Measurements from ENCODE around the gene ENOX1.
"Not testable (repeated sequence)": the region's sequence is repeated elsewhere in the genome, so short reads cannot be mapped to it uniquely, and the experiment has no call there.

The ENOX1 gene

DNA sequence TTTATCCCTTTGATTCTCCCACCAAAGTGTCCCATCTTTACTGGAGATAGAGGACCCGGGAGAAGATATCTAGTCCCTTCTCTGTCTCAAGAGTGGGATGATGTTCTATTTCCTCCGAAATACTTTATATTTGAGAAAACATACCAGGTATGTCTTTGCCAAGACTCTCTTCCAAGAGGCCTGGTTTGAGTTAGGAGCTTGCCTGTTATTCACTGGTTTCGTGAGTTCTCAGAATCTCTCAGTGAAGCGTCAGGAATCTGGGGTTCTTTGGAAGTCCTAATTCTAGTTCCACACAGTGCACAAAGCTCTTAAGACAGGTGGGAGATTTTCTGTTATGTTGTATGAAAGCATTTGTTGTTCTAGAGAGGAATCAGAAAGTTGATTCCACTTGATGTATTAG is 581.4 kb downstream of the ENOX1 start:
- no peak for DNase-seq (ENCODE audit: low read depth in 2 of 2)

DNA sequence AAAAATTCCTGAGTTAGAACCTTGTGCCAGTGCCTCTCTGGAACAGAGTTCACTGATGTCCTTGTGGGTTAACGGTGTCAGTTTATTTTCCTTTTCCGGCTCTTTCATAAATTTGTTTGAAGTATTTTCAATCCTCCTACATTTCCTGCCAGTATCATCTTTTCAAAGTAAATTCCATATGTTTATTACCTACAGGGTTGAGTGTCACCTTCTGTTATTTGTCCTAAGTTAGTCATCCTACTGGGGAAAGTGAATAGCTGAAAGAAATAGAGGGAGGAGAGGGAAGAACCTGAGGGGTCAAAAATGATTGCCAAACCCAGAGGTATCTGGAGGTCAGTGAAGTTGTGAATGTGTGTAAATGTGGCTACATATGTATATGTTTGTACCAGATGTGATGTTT is 582.2 kb downstream of the ENOX1 start:
- DNase-seq (ENCODE audit: low read depth in 2 of 2): no peak

DNA sequence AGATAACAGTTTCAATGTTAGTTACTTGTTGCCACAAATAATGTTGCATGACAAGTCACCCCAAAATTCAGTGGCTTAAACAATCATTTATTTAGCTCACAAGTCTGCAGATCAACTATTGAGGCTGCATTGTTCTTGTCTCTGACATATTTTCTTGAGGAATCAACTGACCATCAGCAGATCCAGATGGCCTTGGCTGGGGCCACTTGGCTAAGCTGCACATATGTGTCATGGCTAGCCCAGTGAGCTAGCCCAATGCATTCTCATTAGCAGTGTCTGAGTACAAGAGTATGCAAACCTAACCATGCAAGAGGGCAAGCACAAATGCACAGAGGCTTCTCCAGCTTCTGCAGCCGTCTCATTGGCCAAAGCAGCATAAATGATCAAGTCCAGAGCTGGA is 583.0 kb downstream of the ENOX1 start:
- no peak for DNase-seq (ENCODE audit: low read depth in 2 of 2)

DNA sequence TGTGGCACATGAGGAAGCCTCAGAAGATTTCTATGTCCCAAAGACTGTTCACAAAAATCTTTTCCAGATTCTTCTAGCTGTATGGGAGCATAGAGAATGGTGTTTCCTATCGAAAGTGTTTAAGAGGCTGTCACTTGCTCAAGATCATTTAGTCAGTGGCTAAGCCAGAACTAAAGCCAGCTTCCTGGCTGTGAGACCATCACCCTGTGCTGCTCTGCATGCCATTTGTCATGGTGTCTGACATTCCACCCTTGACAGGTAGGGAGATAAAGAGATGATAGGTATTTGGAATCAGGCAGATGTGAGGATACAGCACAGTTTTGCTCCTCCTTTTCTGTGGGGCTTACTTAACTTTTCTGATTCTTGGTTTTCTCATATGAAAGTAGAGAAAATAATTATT is 586.0 kb downstream of the ENOX1 start:
- no peak for DNase-seq (ENCODE audit: low read depth in 2 of 2)

DNA sequence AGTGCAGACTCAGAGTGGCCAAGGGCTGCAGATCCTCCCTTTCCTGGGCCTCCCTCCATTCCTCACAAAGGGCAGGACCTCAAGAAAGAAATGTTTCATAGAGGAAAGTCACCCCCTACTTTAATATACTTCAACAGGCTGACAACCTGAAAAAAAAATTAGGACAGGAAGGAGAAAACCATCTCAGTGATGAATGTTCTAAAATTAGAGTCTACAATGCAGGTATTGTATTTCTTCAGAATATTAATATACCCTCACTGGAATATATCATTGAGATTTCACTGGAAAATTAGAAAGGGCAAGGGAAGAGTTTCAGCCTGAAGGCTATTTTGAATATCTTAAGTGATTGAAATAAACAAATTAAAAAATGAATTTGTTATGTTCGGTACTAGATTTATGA is 586.5 kb downstream of the ENOX1 start:
- no peak for DNase-seq (ENCODE audit: low read depth in 2 of 2)

DNA sequence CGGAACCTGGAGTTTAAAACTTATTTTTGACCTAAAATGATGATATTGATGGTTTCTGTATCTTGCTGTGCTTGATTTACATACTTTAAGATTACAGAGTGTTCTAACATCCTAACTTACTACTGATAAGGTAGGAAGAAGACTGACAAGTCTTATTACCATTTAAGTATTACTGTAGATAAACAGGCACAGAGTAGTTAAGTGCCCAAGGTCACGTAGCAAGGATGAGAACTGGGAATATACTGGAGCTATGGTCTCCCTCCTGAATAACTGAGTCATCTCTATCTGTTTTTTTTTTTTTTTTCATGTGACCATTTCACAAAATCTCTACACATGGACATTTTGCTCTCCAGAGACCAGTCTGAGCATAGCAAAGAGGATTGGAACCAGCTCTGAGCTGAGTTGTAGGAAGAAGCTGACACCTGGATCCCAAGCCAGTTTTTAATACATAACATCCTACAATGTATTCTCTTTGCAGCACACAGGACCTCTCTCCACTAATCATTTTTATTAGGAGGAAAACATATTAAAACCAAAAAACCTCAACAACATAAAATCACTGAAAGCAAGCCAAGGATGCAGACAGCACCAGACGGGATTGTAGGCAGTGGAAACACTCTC is 589.9 kb downstream of the ENOX1 start:
- DNase-seq (ENCODE audit: low read depth in 2 of 2): no peak

DNA sequence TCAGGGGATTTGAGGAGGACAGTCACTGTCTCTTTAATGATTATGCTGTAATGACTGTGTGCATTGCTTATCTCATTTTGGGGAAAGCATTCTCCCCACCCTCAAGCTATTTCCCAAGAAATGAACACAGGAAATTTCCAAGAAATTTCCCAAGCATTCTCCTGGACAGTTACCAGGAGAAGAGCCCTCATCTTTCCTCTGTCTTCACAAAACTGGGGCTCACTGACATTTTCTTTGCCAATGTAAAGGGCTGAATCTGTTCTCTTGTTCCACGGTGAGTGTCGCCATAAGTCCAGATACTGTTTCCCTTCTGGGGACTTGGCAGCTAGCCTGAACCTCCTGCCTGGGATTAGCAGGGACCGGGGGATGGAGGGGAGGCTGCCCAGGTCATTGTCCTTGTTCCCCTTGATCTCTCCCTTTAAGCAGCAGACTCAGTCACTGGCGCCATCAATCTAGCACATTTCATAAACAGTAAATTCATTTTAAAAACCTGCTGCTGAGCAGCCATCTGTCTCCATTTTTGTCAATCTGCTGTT is 590.6 kb downstream of the ENOX1 start:
- no peak for DNase-seq (ENCODE audit: low read depth in 2 of 2)

DNA sequence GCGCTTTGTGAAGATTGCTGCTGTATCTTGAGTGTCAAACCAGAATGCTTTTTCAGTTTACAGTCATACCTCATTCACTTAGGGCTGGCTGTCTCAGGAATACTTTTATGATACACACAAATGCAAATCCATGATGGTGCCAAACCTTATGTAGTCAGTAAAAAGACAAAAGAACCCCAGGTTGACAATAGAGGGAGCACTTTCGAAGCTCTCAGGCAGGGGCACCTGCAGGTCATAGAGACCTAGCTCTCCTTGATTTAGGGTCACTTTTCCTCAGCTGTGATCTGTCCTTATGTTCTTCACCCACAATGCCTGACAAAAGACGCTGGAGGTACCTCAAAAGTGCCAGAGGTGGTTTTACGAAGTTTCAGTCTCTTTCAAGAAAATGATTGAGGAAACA is 591.2 kb downstream of the ENOX1 start:
- no peak for DNase-seq (ENCODE audit: low read depth in 2 of 2)

DNA sequence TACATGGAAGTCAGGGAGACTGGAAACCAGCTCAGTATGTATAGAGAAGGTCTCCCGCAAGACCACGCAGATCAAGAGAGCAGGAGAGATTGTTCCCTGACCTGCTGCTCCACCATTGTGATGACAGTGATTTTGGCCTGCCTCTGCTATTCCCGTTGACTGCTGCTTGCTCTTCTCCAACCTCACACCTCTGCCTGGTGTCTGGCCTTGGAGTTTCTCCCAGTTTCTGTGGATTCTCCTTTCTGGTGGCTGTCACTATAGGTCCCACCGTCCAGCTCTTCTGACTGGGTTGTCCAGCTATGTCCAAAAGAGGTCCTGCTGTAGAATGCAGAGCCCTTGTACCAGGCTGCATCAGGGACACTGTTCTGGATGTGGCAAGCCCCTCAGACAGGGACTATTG is 591.7 kb downstream of the ENOX1 start:
- no peak for DNase-seq (ENCODE audit: low read depth in 2 of 2)

DNA sequence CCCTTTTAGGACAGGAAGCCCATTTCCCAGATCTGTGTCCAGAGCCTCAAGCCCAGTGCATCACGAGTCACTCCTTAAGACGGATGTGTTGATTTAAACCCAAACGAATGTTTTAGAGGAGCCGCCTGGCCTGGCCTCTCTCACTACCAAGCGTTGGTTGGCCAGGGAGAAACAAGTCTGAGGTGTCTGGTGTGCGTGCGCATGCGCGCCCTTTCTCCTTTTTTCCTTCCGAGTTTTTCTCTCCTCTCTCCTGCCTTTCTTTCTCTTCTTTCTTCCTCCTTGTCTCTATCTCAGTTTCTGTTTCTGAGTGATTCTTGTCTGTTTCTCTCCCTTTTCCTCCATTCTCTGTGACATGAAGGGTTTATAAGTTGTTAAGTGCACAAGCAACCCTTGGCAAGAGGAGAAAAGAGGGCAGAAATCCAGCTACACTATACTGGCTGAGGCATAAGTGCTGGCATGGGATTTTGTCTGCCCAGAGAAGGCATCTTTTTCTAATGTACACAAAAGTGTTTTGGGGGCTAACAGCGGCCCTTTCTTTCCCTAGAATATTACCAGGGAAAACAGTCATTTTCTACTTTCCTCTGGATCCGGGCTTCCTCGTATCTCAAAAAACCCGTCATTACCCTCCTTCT is 592.9 kb downstream of the ENOX1 start:
- no peak for DNase-seq (ENCODE audit: low read depth in 2 of 2)

DNA sequence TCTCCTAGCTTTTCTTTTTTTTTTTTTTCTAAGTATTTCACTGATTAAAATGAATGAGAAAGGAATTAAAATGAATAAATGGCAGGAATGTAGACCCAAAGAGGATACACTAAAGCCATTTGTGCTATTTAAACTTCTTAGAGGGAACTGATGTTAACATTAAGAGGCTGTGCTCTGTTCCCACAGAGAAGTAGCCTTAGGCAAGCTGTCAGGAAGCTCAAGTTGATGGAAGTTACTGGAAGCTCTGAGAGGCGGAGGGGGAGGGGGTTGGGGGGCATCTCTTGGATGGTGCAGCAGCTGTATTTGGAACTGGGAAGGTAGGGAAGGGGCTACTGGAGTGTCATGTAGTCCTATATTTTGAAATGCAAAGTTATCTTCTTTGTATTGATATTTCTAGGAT is 595.2 kb downstream of the ENOX1 start:
- DNase-seq (ENCODE audit: low read depth in 2 of 2): no peak

DNA sequence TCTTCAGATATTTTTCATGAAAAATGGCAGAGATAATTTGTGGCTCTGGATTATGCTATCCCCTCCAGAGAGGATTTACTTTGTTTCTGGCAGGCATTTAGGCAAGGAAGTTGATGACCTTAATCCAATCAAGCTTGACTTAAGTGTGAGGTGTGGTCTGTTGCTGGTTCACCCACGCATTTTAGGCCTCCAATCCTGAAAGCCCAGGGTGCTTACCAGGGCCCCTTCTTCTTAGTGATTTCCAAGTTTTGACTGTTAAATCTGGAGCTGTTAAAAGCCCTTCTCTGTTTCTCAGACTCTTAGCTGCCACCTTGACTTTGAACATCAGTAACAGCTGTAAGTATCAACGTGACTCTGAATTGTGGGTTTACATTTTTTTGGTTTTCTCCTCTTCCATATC is 601.5 kb downstream of the ENOX1 start:
- no peak for DNase-seq (ENCODE audit: low read depth in 2 of 2)

DNA sequence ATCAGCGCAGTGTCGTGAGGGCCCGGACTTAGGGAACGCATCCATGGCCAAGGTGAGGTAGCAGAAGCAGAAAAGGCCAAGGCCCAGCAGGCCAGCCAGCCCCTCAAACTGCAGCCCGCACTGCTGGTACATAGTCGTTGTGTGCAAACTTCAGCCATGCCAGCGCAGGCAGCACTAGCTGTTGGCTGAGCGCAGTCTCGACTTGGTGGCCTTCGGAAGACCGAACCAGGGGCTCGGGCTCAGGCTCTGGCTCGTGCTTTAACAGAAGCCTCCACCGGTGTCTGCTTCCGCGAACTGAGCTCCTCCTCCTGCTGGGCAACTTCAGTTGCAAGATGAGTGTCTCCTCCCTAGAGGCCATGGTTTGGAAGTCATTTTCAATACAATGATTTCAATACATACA is 605.9 kb downstream of the ENOX1 start:
- no peak for DNase-seq (ENCODE audit: low read depth in 2 of 2)

DNA sequence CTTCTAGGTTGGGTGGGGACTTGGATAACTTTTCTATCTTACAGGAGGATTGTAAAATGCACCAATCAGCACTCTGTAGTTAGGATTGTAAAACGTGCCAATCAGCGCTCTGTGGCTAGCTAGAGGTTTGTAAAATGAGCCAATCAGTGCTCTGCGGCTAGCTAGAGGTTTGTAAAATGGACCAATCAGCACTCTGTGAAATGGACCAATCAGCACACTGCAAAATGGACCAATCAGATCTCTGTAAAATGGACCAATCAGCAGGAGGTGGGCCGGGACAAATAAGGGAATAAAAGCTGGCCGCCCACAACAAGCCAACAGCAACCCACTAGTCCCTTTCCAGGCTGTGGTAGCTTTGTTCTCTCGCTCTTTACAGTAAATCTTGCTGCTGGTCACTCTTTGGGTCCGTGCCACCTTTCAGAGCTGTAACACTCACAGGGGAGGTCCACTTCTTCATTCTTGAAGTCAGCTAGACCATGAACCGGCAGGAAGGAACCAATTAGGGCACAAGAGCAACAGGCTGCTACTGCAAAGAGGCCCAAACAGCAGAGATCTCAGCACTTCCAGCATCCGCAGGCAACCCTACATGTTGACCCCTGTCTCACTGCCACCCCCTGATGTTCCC is 606.6 kb downstream of the ENOX1 start:
- DNase-seq (ENCODE audit: low read depth in 2 of 2): no peak

DNA sequence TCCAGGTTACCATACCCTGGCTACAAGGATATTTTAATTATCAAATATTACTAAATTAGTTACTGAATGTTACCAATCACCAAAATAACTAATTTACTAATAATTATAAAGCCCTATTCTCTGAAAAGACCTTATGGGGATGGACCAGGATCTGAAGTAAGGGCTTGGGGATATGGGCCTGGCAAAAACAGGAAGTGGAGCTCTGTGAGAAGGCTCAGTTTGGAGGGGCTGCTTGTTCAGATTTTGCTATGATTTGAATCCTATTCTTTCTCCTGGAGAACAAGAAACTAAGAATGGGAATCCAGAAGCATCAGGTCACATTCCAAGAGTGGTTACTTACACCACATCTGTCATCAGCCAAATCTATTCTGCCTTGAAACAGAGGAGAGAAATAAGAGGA is 615.3 kb downstream of the ENOX1 start:
- DNase-seq (ENCODE audit: low read depth in 2 of 2): no peak

DNA sequence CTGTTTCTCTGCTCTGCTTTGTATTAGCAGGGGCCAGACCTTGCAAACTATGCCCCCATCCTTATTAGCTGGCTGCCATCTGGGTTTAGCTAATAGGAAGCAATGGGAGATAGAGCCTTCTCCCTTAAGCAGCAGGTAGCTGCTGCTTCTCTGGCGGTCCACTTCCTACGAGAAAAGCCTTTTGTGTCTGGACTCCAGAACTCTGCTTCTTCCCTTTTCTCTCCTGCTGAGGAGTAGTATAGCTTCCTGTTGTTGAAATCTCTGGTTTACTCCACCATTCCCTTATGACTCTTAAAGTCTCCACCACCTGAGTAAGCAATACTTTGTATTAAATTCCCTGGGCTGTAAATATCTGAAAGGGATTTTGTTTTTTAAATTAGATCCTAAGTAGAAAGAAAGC is 616.3 kb downstream of the ENOX1 start:
- no peak for DNase-seq (ENCODE audit: low read depth in 2 of 2)

DNA sequence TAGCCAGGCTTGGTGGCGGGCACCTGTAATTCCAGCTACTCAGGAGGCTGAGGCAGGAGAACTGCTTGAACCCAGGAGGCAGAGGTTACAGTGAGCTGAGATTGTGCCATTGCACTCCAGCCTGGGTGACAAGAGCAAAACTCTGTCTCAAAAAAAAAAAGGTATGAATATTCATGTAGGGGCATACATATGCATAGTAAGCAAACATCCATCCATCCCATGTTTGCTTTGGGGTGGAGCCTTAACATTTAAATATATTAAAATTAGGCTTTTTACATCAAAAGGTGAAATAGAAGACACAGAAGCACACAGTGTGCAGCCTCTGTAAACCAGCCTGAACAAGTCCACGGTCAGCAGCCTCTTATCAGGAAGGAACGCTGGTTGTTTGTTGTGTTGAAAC is 618.3 kb downstream of the ENOX1 start:
- not testable (repeated sequence) for DNase-seq (ENCODE audit: low read depth in 2 of 2)

DNA sequence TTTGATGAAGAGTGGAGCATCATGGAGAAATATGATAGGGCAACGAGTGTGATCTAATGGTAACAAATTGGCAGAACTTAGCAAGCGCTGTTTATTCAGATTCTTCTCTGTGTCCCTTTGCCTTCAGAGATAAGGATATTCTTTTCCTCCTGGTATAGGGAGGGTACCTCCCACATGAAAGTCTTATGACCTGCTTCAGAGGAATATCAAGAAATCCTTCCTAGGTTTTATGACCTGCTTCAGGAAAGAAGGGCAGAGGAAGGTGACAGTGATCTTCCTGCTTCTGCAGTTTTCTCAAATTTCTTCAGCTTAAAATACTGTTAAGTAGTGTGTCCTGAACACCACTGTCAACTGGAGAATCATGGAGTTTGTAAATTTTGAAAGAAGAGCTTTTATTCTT is 619.0 kb downstream of the ENOX1 start:
- no peak for DNase-seq (ENCODE audit: low read depth in 2 of 2)

DNA sequence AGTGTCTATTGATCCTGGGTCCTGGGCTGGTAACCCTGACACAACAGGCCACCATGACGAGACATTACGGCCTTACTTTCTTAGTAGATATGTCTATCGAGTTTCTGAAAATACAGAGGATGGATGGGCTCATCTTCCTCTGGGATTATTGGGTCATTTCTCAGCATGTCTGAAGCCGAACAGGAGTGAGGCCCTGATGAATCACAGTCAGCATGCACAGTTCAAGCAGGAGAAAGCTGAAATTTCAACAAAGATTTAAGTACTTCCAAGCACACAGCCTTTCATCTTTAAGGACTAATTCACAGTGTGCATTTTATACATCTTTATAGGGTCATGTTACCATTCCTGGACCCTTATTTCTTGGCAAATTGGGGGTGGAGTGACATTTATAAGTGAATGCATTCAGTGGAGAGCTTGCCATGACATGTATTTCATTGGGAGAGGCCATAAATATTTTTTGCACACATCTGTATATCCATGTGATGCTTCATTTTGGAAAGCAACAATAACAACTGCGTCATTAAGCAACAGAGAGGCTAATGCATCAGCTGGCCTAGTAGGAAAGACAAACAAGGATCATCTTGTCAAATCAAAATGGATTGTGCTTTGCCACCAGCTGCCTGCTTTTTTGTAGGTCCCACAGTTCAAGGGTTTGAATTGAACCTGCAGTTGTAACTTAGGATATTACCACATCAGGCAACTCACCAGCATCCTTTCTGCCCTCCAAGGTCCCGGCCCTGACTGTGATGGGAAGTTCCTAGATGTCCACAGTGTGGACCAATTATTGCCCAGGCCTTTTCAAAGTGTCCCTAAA is 619.9 kb downstream of the ENOX1 start:
- no peak for DNase-seq (ENCODE audit: low read depth in 2 of 2)

Data from stimulated activated CD8-positive, alpha-beta memory T cell treated with anti-CD3 and anti-CD28 coated beads, Interleukin-2, amount 100 ng/mL, for 1 hour (primary cell).